ENCODE data around the gene MT1B. TPM values are rescaled to one million over a fixed set of nuclear protein-coding genes. Genes with fewer than 3 reads are reported as not detected.

MT1B gene
- total and polyA plus RNA-seq, 2 of the 13 experiments (the other 11 are each of a cell fraction or from before 2014, with no cell fraction given): 0.89 TPM; not detected in 1

DNA sequence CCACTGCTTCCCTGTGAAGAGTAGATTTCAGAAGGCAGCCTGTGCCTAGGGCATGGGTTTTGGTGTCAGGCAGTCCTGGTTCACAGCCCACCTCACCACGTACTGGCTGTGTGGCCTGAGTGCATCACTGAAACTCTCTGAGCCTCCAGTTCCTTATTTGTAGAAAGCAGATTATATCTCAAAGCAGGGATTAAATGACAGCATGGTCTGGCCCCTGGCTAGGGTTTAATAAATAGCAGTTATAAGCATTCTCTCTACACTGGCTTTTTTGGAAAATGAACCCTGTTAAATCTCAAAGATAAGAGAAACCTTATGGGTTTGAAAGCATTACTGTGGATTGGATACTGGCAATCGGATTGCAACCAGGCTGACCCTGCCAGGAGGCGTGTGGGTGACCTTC, 22.2 kb upstream of the MT1B start (continued):
- TF ChIP-seq, protein P1, sequence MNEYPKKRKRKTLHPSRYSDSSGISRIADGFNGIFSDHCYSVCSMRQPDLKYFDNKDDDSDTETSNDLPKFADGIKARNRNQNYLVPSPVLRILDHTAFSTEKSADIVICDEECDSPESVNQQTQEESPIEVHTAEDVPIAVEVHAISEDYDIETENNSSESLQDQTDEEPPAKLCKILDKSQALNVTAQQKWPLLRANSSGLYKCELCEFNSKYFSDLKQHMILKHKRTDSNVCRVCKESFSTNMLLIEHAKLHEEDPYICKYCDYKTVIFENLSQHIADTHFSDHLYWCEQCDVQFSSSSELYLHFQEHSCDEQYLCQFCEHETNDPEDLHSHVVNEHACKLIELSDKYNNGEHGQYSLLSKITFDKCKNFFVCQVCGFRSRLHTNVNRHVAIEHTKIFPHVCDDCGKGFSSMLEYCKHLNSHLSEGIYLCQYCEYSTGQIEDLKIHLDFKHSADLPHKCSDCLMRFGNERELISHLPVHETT (CRISPR knock-in tag; conservative IDR thresholded peaks at IDR 0.05): no peak
- TF ChIP-seq PLRG1 (conservative IDR thresholded peaks at IDR 0.05): no peak
- TF ChIP-seq ZNF510 (CRISPR knock-in tag; IDR thresholded peaks at IDR 0.05; ENCODE audit: low read depth): no peak
- TF ChIP-seq NFYC (CRISPR knock-in tag; IDR thresholded peaks at IDR 0.05): no peak
- TF ChIP-seq KMT2B (CRISPR knock-in tag; IDR thresholded peaks at IDR 0.05): no peak
- TF ChIP-seq SAFB2 (CRISPR knock-in tag; IDR thresholded peaks at IDR 0.05; ENCODE audit: borderline replicate concordance, low read depth): no peak
- TF ChIP-seq, protein P2, sequence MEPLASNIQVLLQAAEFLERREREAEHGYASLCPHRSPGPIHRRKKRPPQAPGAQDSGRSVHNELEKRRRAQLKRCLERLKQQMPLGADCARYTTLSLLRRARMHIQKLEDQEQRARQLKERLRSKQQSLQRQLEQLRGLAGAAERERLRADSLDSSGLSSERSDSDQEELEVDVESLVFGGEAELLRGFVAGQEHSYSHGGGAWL (CRISPR knock-in tag; IDR thresholded peaks at IDR 0.05): no peak
- TF ChIP-seq ZNF263 (CRISPR knock-in tag; IDR thresholded peaks at IDR 0.05): no peak
- TF ChIP-seq ZC3H4 (CRISPR knock-in tag; IDR thresholded peaks at IDR 0.05; ENCODE audit: borderline replicate concordance): no peak

DNA sequence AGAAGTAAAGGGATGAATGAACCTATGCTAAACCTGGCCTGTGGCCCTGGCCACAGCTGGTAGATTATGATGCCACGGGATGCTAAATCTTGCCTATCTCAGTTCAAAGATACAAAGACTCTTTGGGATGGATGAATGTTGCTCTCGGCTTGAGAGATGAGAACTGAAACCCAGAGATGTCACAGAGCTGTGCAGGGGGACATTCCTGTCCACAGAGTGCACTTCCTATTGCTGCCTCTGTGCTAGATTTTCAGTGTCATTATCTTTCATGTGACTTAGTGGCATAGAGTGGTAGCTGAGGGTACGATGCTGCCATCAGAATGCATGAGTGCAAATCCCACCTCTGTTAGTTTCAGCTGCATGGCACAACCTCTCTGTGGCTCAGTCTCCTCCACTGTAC, 21.6 kb upstream of the MT1B start:
- no peak for FAIRE-seq
- H3K27me3 ChIP-seq (ENCODE audit: control insufficient read depth in 1 of 2, insufficient read depth in 2 of 2, low read length in 2 of 2): peaks cover 6 to 69% of the 10 kb centered on the region in 2 experiments; a peak in 4 of 5 replicates
- intact Hi-C loops (cut with micrococcal nuclease; ENCODE audit: unreplicated experiment) (no loop called here), in situ Hi-C loops (cut with HindIII; ENCODE audit: extremely low pct_ligation_motif_present, low pct_unique_long_range_greater_than_20kb) (no loop called here)
- H3K4me1 ChIP-seq (ENCODE audit: insufficient read depth, low read length): peaks cover 45% of the 10 kb centered on the region
- no peaks in the 10 kb centered on the region for H3K79me2 ChIP-seq (ENCODE audit: insufficient read depth, low read length)
- ChIA-PET POLR2A (interaction anchor here (1.3 kb wide), 1 partner anchor 22 kb away, joined by 6 read pairs; the partner anchor contains the start of gene MT2A), CTCF (ENCODE audit: low intra/inter-chr PET ratio, low total read pairs) (no interaction called here)
- H3K27ac ChIP-seq (ENCODE audit: extremely low read length, insufficient read depth, low read length): no peak overlapping the region
- WGBS (ENCODE audit: low lambda C conversion rate): 38% methylated on average over 3 of the region's 3 CpGs
- no peak for ATAC-seq
- TF ChIP-seq ETV5 (CRISPR knock-in tag; IDR thresholded peaks at IDR 0.05; ENCODE audit: borderline replicate concordance) (no peak), ZSCAN30 (CRISPR knock-in tag; IDR thresholded peaks at IDR 0.05) (no peak), ZNF720 (CRISPR knock-in tag; IDR thresholded peaks at IDR 0.05) (no peak), ZNF883 (CRISPR knock-in tag; IDR thresholded peaks at IDR 0.05; ENCODE audit: not compliant biosample characterization) (no peak), PPARG (CRISPR knock-in tag; conservative IDR thresholded peaks at IDR 0.05) (no peak), ZNF20 (CRISPR knock-in tag; IDR thresholded peaks at IDR 0.05) (no peak), ZBTB20 (CRISPR knock-in tag; IDR thresholded peaks at IDR 0.05; ENCODE audit: borderline replicate concordance, low read depth) (no peak), GATAD1 (CRISPR knock-in tag; IDR thresholded peaks at IDR 0.05) (no peak)
- TF ChIP-seq, protein P3, sequence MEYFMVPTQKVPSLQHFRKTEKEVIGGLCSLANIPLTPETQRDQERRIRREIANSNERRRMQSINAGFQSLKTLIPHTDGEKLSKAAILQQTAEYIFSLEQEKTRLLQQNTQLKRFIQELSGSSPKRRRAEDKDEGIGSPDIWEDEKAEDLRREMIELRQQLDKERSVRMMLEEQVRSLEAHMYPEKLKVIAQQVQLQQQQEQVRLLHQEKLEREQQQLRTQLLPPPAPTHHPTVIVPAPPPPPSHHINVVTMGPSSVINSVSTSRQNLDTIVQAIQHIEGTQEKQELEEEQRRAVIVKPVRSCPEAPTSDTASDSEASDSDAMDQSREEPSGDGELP (IDR thresholded peaks at IDR 0.05; ENCODE audit: borderline replicate concordance, low read depth): no peak
- TF ChIP-seq, protein P1 (CRISPR knock-in tag; conservative IDR thresholded peaks at IDR 0.05): no peak
- TF ChIP-seq, protein P4, sequence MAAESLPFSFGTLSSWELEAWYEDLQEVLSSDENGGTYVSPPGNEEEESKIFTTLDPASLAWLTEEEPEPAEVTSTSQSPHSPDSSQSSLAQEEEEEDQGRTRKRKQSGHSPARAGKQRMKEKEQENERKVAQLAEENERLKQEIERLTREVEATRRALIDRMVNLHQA (CRISPR knock-in tag; IDR thresholded peaks at IDR 0.05): no peak
- H3K4me3 ChIP-seq (replicated peaks in 1 of 3; ENCODE audit: insufficient read depth in 1 of 3, low read depth in 2 of 3, low read length in 3 of 3): no peak overlapping the region
- H3K36me3 ChIP-seq (replicated peaks in 1 of 2; ENCODE audit: control insufficient read depth in 1 of 2, insufficient read depth in 2 of 2, low read length in 2 of 2): no peaks in the 10 kb centered on the region
- H2AFZ ChIP-seq (ENCODE audit: low read length): no peak overlapping the region
- H3K4me2 ChIP-seq (ENCODE audit: low read depth, low read length): no peak overlapping the region
- no peaks in the 10 kb centered on the region for H3K9me3 ChIP-seq (ENCODE audit: low read length)
- no TSS peak for BruUV-seq (replicated peaks)
- no peak overlapping the region for H3K9ac ChIP-seq (ENCODE audit: insufficient read depth, low read depth, low read length)
- DNase-seq (ENCODE audit: low spot score): no peak
- H4K20me1 ChIP-seq (ENCODE audit: insufficient read depth, low read length): no peaks in the 10 kb centered on the region
